Upper lobe of right lung (tissue), 1 donor: ENCODE measurements around the gene TMTC1. TPM values are rescaled to one million over a fixed set of nuclear protein-coding genes. Genes with fewer than 3 reads are reported as not detected.

Experiments
- ATAC-seq: fragments of 200-7000 bp; cut with Tn5 transposase; one replicate; pipeline ENCODE4 v1.9.1; 2020; ENCODE audit warnings: mild to moderate bottlenecking, moderate library complexity
- DNase-seq: peaks from one replicate; pipeline ENCODE4 v3.0.0-alpha.2; 2020
- H3K27ac ChIP-seq: fragments of 200-600 bp; one replicate; pipeline ENCODE4 v1.8.0; 2022
- H3K27me3 ChIP-seq: fragments of 200-600 bp; one replicate; pipeline ENCODE4 v1.8.0; 2022; ENCODE audit warnings: mild to moderate bottlenecking
- H3K36me3 ChIP-seq: fragments of 200-600 bp; one replicate; pipeline ENCODE4 v1.8.0; 2022
- H3K4me1 ChIP-seq: fragments of 200-600 bp; one replicate; pipeline ENCODE4 v1.8.0; 2022
- H3K4me3 ChIP-seq: fragments of 200-600 bp; one replicate; pipeline ENCODE4 v1.8.0; 2022; ENCODE audit warnings: mild to moderate bottlenecking
- H3K9me3 ChIP-seq: fragments of 200-600 bp; one replicate; pipeline ENCODE4 v1.8.0; 2022
- CTCF ChIP-seq: fragments of 200-600 bp; IDR thresholded peaks from one replicate; pipeline ENCODE4 v1.8.0; 2022; ENCODE audit warnings: antibody characterized with exemption
- intact Hi-C: fragments of 100-400 bp; cut with DNase I; formaldehyde crosslinking; loops from one replicate; pipeline ENCODE4 v1.11.0; 2022
- total RNA-seq: library from RNA; stranded (reverse); fragmentation: NEBNext Ultra II Directional; extraction: Animal tissue kit (Norgen Biotek cat#: 25700); gene quantifications from one replicate; pipeline ENCODE4 v1.2.1, GENCODE V29; 2021
- donor health status: DM: no; HTN: yes; CAD: no; lungs with severe emphysema.

Gene TMTC1
- total RNA-seq, 1 donor from 2014 or later: 37.4 TPM

- intact Hi-C loops: no loop called here
- TF ChIP-seq CTCF: no peak
- no peaks in the 10 kb centered on the region for H3K9me3 ChIP-seq
- no peaks in the 10 kb centered on the region for H3K36me3 ChIP-seq
- H3K27ac ChIP-seq: no peak overlapping the region
- H3K4me1 ChIP-seq: no peaks in the 10 kb centered on the region
- no peak for ATAC-seq
- H3K4me3 ChIP-seq: no peak overlapping the region
- DNase-seq: no peak
- no peaks in the 10 kb centered on the region for H3K27me3 ChIP-seq
Measured at GRCh38 chr12:29627221-29627620, 156.5 kb downstream of the TMTC1 start.

- no peak overlapping the region for H3K27ac ChIP-seq
- H3K9me3 ChIP-seq: no peaks in the 10 kb centered on the region
- H3K4me3 ChIP-seq: no peak overlapping the region
- H3K27me3 ChIP-seq: no peaks in the 10 kb centered on the region
- no peaks in the 10 kb centered on the region for H3K36me3 ChIP-seq
- TF ChIP-seq CTCF: no peak
- no peaks in the 10 kb centered on the region for H3K4me1 ChIP-seq
- ATAC-seq: no peak
- intact Hi-C loops: no loop called here
- DNase-seq: no peak
Measured at GRCh38 chr12:29625359-29625953, 158.3 kb downstream of the TMTC1 start.

- Histone ChIP-seq H3K27ac (no peak overlapping the region), H3K27me3 (no peaks in the 10 kb centered on the region), H3K4me1 (no peaks in the 10 kb centered on the region), H3K4me3 (no peak overlapping the region), H3K36me3 (no peaks in the 10 kb centered on the region), H3K9me3 (no peaks in the 10 kb centered on the region)
- intact Hi-C loops: no loop called here
- no peak for DNase-seq
- TF ChIP-seq CTCF: no peak
- no peak for ATAC-seq
Measured at GRCh38 chr12:29622251-29622650, 161.5 kb downstream of the TMTC1 start.

- no peaks in the 10 kb centered on the region for H3K27me3 ChIP-seq
- H3K4me1 ChIP-seq: no peaks in the 10 kb centered on the region
- intact Hi-C loops: no loop called here
- no peak overlapping the region for H3K4me3 ChIP-seq
- H3K36me3 ChIP-seq: no peaks in the 10 kb centered on the region
- DNase-seq (no peak), ATAC-seq (no peak)
- H3K27ac ChIP-seq: no peak overlapping the region
- no peaks in the 10 kb centered on the region for H3K9me3 ChIP-seq
- TF ChIP-seq CTCF: no peak
Measured at GRCh38 chr12:29620030-29620429, 163.7 kb downstream of the TMTC1 start.

GRCh38 chr12:29617407-29617803, 166.3 kb downstream of the TMTC1 start:
- no peak overlapping the region for H3K27ac ChIP-seq
- DNase-seq: no peak
- H3K4me3 ChIP-seq: no peak overlapping the region
- intact Hi-C loops: no loop called here
- H3K9me3 ChIP-seq: no peaks in the 10 kb centered on the region
- no peaks in the 10 kb centered on the region for H3K4me1 ChIP-seq
- H3K36me3 ChIP-seq: no peaks in the 10 kb centered on the region
- no peaks in the 10 kb centered on the region for H3K27me3 ChIP-seq
- no peak for TF ChIP-seq CTCF
- ATAC-seq: no peak
